GM18508 (cell line): ENCODE measurements around the gene SPEN.
"Not testable (repeated sequence)": the region's sequence is repeated elsewhere in the genome, so short reads cannot be mapped to it uniquely, and the experiment has no call there.

ENCODE experiments used
- ATAC-seq: cut with Tn5 transposase; IDR thresholded peaks from one replicate; pipeline ENCODE4 v1.9.1; 2021; ENCODE audit warnings: moderate number of reproducible peaks; ENCODE audit not compliant: insufficient read depth, unreplicated experiment

The SPEN gene

GRCh38 chr1:15892857-15893599 lies 45.5 kb downstream of the SPEN start:
- not testable (repeated sequence) for ATAC-seq

DNA sequence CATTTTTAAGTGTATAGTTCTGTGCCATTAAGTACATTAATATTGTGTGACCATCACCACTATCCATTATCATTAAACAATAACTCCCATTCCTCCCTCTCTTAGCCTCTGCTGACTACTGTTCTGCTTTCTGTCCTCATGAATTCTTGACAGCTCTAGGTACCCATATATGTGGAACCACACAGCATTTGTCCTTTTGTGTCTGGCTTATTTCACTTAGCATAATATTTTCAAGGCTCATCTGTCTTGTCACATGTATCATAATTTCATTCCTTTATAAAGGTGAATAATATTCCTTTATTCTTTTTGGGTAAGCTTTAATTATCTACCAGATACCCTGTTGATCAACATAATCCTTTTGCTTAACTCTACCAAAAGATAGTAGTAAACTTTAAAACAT lies 47.7 kb downstream of the SPEN start:
- no peak for ATAC-seq

DNA sequence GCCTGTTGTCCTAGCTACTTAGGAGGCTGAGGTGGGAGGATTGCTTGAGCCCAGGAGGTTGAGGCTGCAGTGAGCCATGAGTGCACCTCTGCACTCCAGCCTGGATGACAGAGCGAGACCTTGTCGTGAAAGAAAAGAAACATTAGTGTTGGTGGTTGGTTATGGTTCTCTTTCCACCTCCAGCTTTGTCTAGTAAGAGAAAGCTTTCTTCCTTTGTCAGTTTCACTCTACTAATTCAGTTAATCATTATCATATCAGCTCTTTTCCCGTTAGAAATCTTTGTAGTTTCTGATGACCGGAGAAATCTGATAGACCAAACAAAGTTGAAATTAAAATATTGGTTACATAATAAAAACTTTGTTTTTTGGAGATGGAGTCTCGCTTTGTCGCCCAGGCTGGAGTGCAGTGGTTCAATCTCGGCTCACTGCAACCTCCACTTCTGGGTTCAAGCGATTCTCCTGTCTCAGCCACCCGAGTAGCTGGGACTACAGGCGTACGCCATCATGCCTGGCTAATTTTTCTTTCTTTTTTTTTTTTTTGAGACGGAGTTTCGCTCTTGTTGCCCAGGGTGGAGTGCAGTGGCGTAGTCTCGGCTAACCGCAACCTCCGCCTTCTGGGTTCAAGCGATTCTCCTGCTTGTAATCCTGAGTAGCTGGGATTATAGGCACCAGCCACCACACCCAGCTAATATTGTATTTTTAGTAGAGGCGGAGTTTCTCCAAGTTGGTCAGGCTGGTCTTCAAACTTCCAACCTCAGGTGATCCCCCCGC lies 49.5 kb downstream of the SPEN start:
- ATAC-seq, result not testable (repeated sequence)

DNA sequence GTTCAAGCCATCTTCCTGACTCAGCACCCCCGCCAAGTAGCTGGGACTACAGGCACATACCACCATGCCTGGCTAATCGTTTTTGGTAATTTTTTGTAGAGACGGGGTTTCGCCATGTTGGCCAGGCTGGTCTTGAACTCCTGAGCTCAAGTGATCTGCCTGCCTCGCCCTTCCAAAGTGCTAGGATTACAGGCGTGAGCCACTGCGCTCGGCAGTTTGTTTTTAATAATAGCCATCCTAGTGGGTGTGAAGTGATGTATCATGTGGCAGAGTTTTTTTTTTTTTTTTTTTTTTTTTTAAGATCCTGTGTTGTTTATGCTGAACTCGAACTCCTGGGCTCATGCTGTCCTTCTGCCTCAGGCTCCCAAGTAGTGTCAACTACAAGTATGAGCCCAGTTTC lies 51.8 kb downstream of the SPEN start:
- no peak for ATAC-seq

GRCh38 chr1:15900662-15901279 lies 53.3 kb downstream of the SPEN start:
- no peak for ATAC-seq

GRCh38 chr1:15902882-15903281 lies 55.4 kb downstream of the SPEN start:
- no peak for ATAC-seq

DNA sequence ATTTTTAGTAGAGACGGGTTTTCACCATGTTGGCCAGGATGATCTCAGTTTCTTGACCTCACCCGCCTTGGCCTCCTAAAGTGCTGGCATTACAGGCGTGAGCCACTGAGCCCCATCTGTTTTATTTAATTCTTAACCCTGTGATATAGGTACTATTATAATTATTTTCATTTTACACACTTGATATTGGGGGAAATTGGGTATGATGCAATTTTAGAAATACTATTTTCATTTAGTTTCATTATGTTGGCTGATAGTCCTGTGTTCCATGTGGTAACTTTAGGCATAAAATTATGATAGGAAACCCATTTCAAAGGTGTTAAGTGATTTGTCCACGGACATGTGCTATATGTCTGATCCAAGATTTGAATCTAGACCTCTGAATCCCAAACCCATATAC lies 61.1 kb downstream of the SPEN start:
- ATAC-seq, result no peak

- ATAC-seq, result no peak
These were observed 63.6 kb downstream of the SPEN start for GRCh38 chr1:15911141-15911540.

GRCh38 chr1:15911927-15912326 lies 64.4 kb downstream of the SPEN start:
- ATAC-seq, result no peak

GRCh38 chr1:15913607-15914006 lies 66.1 kb downstream of the SPEN start:
- not testable (repeated sequence) for ATAC-seq

- no peak for ATAC-seq
These were observed 68.5 kb downstream of the SPEN start for GRCh38 chr1:15915991-15916390.

DNA sequence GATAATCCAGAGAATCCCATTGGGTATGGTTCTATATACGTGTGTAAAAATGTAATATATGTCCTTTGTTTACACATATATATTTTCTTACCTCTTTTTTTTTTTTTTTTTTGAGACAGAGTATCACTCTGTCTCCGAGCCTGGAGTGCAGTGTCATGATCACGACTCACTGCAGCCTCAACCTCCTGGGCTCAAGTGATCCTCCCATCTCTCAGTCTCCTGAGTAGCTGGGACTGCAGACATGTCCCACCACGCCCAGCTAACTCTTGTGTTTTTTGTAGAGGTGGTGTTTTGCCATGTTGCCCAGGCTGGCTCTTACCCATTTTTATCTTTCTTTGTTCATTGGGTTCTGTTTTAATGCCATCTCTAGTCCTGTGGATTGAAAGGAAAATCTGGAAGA lies 68.9 kb downstream of the SPEN start:
- no peak for ATAC-seq

GRCh38 chr1:15916916-15917315 lies 69.4 kb downstream of the SPEN start:
- ATAC-seq, result no peak

GRCh38 chr1:15918962-15919715 lies 71.6 kb downstream of the SPEN start:
- ATAC-seq, result no peak

DNA sequence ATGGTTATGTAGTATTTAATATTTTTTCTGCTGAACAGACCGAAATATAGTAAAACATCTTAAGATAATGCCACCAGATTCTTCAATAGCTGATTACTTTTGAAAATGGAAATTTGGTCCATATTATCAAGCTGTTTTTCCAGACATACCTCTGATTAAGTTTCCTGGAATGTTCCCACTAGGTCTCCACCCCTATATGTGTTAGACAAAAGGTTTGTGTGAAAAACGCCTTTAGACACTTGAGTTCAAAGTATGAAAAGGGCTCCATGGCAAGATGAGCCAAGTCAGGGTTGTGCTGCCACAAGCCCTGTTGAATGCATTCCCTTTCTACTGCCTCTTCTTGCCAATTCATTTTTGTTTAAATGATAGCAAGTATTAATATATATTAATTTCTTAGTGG lies 75.7 kb downstream of the SPEN start:
- ATAC-seq, result no peak

- not testable (repeated sequence) for ATAC-seq
These were observed 78.9 kb downstream of the SPEN start for GRCh38 chr1:15926448-15926847.

GRCh38 chr1:15928971-15929965 lies 81.8 kb downstream of the SPEN start:
- ATAC-seq, result no peak

DNA sequence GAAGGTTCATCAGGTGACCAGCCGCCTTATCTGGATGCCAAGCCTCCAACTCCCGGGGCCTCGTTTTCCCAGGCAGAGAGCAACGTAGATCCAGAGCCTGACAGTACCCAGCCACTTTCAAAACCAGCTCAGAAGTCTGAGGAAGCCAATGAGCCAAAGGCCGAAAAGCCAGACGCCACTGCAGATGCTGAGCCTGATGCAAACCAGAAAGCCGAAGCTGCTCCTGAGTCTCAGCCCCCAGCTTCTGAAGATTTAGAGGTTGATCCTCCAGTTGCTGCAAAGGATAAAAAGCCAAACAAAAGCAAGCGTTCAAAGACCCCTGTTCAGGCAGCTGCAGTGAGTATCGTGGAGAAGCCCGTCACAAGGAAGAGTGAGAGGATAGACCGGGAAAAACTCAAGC lies 83.9 kb downstream of the SPEN start:
- no peak for ATAC-seq

DNA sequence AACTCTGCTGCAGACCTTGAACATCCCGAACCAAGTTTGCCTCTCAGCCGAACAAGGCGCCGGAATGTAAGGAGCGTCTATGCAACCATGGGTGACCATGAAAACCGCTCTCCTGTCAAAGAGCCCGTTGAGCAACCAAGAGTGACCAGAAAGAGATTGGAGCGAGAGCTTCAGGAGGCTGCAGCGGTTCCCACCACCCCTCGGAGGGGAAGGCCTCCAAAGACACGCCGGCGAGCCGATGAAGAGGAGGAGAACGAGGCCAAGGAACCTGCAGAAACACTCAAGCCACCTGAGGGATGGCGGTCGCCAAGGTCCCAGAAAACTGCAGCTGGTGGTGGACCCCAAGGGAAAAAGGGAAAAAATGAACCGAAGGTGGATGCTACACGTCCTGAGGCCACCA lies 84.4 kb downstream of the SPEN start:
- ATAC-seq, result no peak
